Measurements from ENCODE around the gene TAT. TPM values are rescaled to one million over a fixed set of nuclear protein-coding genes. Genes with fewer than 3 reads are reported as not detected.
"Not testable (repeated sequence)": the region's sequence is repeated elsewhere in the genome, so short reads cannot be mapped to it uniquely, and the experiment has no call there.

The TAT gene
- 2.5 TPM for total RNA-seq

DNA sequence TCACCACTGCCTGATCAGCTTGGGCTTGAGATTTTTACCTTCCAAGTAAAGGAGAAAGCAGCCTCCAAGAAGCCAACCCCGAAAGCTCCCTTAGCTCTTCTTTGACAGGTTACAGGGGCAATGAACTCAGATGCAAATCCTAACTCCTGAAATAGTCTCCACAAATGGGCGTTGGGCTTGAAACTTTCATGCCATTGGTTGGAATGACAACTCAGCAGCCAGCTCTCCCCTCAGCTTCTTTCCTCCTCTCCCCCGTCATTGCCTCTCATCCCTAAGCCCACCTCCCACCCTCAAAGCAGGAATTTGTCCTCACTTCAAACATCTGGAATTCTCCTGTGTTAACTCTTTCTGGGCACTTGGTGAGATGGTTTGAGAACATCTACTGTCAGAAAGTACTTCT is at the start of gene TAT:
TSS of gene TAT (minus strand) at position 122 of the 400 bp plus-strand sequence. CDS start 677 bp downstream, outside the sequence.
- no peak for DNase-seq (ENCODE audit: low spot score)

DNA sequence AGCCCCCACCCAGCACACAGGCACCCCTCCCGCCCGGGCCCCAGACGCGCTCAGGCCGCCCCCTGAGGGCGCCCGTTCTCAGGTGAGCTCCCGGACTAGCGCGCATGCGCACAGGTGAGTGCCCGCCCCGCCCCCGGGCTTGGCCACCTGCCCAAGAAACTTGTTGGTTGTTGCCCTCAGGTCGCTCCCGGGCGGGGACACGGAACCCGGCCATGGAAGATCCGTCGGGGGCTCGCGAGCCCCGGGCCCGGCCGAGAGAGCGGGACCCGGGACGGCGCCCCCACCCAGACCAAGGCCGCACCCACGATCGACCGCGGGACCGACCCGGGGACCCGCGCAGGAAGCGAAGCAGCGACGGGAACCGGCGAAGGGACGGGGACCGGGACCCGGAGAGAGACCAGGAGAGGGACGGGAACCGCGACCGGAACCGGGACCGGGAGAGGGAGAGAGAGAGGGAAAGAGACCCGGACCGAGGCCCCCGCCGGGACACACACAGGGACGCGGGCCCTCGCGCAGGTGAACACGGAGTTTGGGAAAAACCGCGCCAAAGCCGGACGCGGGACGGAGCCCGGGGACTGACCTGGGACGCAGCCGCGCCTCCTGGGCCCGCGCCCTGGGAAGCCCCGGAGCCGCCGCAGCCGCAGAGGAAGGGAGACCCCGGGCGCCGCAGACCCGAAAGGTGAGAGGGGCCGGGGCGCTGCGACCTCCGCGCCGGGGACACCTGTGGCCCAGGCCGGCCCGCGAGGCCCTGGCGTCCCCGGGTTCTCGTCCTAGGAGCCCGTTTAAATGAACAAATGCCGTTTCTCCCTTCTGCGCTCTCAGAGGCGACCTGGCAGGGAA is 49.3 kb upstream of the TAT start, which contains the start of gene MARVELD3:
TSS of gene MARVELD3 (plus strand) at position 167 of the 840 bp plus-strand sequence. CDS start at position 213, 46 bp downstream.
- DNase-seq (ENCODE audit: low spot score): peak; percentile 86

GRCh38 chr16:71625113-71625850 is 48.4 kb upstream of the TAT start:
- no peak for DNase-seq (ENCODE audit: low spot score)

GRCh38 chr16:71623597-71623996 is 46.7 kb upstream of the TAT start:
- DNase-seq (ENCODE audit: low spot score): no peak

DNA sequence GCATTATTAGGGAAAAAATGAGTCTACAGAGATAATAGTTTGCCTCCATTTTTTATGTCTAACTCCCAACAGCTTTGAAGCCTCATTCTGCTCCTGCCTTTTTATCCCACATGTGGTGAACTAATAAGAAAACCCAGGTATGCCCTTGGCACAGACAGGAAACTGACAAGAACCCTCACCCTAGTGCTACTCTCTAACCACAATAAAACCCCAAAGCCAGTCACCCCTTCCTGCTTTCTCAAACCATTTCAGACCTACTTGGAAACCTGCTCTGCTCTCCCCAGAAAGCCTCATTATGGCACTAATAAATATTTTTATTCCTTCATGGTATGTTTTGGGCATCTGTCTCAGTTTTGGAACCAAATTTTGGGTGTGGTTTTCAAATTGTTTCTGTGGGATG is 45.2 kb upstream of the TAT start:
- DNase-seq (ENCODE audit: low spot score): no peak

DNA sequence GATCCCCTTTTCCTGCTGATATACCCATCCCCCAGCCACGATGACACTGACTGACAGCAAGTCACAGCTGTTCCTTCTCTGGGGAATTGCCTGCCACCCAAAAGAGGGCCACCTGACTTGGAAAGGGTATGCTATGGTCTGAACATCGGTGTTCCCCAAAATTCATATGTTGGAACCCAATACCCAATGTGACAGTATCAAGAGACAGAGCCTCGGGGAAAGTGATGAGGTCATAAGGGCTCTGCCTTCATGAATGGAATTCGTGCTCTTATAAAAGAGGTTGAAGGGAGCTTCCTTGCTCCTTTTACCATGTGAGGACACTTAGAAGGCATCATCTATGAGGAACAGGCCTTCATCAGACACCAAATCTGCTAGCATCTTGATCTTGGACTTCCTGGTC is 41.5 kb upstream of the TAT start:
- DNase-seq (ENCODE audit: low spot score): no peak

DNA sequence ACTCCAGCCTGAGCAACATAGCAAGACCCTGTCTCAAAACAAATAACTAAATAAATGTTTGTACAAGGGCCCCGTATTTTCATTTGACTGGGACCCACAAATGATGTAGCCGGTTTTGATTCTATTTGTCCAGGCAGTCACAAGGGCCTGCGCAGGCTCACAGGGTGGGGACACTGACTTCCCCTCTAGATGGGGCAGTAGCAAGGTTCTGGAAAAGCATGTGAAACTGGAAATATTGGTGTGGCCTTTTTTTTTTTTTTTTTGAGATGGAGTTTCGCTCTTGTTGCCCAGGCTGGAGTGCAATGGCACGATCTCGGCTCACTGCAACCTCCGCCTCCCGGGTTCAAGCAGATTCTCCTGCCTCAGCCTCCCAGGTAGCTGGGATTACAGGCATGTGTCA is 38.1 kb upstream of the TAT start:
- DNase-seq (ENCODE audit: low spot score): not testable (repeated sequence)

GRCh38 chr16:71610936-71611871 is 34.3 kb upstream of the TAT start:
- DNase-seq (ENCODE audit: low spot score): peak; percentile 62

DNA sequence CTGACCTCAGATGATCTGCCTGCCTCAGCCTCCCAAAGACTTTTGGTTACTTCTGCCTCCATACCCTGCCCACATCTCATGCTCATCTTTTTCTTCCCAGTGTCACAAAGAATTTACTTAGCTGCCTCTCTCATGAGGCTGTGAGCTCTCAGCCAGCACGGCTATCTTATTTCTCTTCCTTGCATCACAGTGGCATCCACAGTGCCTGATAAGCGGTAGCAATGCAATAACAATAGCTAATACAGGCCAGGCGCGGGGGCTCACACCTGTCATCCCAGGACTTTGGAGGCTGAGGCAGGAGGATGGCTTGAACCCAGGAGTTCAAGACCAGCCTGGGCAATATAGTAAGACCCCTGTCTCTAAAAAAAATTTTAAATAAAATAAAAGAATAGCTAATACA is 33.6 kb upstream of the TAT start:
- no peak for DNase-seq (ENCODE audit: low spot score)

DNA sequence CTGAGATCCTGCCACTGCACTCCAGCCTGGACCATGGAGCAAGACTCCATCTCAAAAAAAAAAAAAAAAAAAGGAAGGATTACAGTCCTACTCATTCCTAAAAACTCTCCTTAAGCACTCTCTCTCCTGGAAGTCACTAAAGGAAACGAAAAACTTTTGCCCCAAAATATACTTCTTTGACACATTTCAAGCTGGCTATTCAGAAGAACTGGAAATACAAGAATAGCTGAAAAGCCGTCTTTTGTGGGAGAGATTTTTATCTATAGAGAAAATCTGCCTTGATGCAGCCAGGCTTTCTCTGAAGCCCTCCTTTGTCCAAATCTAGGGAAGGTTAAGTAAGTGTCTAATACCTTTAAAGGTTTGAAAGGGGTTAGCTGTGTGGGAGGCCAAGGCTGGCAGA is 32.2 kb upstream of the TAT start:
- DNase-seq (ENCODE audit: low spot score): no peak

DNA sequence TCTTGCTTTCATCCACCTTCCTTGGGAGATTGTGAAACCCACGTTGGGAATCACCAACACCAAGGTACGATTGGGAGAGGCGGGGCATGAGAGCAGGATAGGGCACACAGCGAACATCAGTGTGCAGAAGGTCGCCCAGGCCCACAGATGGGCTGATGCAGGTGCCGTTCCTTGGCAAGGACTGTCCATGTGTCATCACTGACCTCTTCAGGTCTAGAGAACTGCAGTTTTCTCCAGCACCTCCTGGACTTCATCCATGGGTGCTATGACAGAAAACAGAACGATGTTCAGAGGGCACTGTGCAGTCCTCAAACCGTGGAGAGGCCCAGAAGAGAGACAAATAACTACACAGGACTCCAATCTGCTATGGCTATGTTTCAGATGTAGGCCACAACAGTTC is 23.9 kb upstream of the TAT start:
- no peak for DNase-seq (ENCODE audit: low spot score)

- not testable (repeated sequence) for DNase-seq (ENCODE audit: low spot score)
Observed at GRCh38 chr16:71598426-71598825, 21.5 kb upstream of the TAT start.

- DNase-seq (ENCODE audit: low spot score): not testable (repeated sequence)
Observed at GRCh38 chr16:71595340-71595826, 18.5 kb upstream of the TAT start.

DNA sequence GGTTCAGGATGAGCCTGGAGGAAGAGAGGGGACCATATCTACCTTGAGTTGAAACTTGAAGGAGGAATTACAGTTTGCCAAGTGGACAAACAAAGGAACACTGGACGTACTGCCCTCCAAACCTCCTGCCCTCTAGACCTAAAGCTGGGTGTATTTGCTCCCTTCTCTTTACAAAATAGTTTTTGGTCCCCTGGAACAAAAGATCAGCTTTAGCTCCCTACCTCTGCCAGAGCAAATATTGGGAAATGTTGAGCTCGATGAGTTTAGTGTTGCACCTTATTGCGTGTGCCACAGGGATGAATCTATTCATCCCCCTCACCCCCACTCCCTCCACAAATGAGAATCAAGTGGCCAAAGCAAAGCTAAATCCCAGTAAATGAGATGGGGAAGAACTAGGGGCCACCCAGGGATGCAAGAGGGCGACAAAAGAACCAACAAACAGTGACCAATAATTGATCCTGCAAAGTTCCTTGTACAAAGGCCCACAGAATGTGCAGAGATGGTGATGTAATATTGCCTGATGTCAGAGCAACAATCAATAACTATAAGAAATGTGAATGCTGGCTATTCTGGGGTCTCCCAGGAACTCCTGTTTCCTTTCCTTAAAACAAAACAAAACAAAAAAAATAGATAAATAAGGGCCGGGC is 17.2 kb upstream of the TAT start:
- no peak for DNase-seq (ENCODE audit: low spot score)

DNA sequence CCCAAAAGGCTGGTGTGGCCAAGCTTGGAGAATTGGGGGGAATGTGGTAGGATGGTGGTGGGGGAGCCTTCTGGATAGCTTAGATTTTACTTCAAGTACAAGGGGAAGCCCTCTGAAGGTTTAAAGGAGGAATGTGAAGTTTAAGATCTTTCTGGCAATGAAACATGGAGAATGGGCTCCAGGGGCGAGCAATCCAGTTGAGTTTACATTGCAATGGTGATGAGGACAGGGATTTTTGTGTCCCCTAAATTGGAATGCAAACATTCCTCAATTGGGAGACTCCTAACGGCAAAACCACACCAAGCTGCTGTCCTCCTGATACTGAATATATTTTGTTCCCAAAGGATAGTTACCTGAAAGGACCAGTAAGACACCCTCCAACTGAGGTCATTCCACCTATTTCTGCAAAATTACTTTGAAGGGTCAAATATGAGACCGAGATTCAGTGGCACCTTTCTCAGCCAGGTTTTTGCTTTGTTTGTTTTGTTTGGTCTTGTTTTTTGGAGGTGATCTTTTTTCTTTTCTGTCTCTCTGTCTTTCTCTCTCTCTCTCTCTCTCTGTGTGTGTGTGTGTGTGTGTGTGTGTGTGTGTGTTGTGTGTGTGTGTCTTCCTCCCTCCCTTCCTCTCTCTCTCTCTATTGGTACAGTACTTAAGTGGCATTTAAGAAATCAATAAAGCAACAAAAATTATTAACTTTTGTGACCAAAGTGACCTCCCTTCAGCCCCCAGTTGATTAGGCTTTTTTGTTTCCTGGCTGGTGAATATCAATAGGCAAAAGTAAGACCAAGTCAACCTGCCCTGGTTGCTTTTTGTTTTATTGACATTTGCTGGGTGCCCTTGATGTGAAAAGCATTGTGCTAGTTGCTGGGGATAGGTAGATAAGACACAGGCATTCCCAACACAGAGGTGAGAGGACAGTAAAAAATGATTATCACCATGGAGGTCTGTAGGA is 16.4 kb upstream of the TAT start:
- DNase-seq (ENCODE audit: low spot score): no peak

DNA sequence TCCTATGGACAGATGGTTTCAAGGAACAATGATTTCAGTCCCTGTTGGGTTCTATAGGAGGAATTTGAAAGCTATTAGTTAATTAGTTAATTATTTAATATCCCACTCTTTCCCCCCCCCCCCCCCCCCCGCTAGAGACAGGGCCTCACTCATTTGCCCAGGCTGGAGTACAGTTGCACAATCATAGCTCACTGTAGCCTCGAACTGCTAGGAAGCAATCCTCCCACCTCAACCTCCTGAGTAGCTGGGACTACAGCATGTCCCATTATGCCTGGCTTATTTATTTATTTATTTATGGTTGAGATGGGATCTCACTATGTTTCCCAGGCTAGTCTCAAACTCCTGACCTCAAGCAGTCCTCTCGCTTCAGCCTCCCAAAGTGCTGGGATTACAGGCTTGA is 15.0 kb upstream of the TAT start:
- DNase-seq (ENCODE audit: low spot score): no peak

DNA sequence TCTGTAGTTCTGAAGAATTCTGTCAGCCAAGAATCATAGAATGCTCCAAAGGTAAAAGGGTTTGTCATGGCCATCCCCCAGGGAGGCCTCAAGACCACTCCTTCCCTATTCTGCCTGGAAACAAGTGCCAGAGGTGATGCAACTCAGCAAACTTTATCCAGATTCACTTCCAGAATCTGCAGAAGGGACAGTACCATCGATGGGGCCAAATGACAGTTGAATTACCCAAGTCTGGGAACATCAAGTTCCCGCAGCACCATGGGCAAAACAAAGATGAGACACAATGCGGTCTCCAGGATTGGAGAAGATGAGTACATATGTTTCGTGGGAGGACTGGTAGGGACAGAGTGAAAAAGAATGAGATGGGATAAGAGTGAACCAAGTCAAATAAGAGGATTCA is 13.7 kb upstream of the TAT start:
- DNase-seq (ENCODE audit: low spot score): no peak

DNA sequence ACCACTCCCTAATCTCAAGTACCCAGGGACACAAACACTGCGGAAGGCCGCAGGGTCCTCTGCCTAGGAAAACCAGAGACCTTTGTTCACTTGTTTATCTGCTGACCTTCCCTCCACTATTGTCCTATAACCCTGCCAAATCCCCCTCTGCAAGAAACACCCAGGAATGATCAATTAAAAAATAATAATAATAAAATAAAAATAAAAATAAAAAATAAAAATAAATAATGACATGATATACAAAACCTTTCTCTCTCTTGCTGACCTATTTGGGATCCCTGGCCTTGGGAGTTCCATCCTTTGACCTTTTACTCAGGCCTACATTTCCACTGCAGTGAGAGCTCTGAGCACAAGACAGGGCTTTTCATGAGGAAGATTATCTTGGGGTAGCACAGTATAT is 13.2 kb upstream of the TAT start:
- DNase-seq (ENCODE audit: low spot score): not testable (repeated sequence)

DNA sequence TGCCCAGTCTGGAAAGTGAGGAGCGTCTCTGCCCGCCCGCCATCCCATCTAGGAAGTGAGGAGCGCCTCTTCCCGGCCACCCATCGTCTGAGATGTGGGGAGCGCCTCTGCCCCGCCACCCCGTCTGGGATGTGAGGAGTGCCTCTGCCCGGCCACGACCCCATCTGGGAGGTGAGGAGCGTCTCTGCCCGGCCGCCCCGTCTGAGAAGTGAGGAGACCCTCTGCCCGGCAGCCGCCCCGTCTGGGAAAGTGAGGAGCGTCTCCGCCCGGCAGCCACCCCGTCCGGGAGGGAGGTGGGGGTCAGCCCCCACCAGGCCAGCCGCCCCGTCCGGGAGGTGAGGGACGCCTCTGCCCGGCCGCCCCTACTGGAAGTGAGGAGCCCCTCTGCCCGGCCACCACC is 12.4 kb upstream of the TAT start:
- DNase-seq (ENCODE audit: low spot score): not testable (repeated sequence)

DNA sequence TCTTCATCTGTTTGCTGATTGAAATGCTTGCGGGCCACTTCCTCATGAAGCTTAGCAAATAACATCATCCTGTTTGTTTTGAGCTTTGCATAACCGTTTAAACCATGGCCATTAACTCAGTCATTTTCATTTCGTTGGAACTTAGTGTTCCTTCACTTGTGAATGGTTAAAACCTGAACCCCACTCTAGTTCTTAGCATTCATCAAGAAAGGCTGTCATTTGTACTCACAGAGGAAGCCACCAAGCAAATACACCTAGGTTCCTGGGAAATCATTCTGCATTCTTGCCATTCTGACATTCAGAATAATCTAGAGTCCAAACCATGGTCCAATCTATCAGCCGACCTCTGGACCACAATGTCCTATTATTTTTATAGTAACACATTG is 8.4 kb upstream of the TAT start:
- no peak for DNase-seq (ENCODE audit: low spot score)
